G401.6 (cell line): Measurements from ENCODE around the gene HOXB4.

Experiments used
- FAIRE-seq: peaks from 2 replicates; lab custom pipeline; 2012; peaks lifted over from hg19 to GRCh38; lab: Jason Lieb, UNC

HOXB4 gene

DNA sequence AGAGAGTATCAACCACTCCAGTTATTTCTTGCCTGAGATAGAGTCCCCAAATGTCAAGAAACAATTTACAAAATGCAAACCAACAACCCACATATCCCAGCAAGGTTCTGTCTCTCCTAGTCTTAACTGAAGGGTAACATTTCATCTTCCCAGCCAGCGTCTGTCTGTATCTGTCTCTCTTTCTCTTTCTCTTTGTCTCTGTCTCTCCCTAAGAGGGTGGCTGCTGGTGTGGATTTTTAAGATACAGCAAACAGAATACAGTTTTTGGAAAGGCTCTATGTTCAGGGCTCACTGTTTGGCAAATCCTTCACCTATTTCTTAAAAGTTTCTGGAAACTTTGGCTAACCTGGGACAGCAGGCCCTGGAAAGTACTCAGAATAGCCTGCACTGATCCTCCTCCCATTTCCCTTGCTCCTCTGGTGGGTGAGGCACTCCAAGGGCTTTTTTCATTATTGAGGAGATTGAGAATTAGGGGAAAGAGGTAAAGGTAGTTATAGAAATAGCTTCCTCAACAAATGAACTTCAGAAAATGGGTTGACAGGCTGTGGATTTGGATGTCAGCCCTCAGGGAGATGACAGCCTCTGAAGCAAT is 6.2 kb downstream of the HOXB4 start:
- peak; percentile 55 for FAIRE-seq

GRCh38 chr17:48571024-48571818 is 6.9 kb downstream of the HOXB4 start:
- FAIRE-seq: no peak

- FAIRE-seq: no peak
These were observed 7.7 kb downstream of the HOXB4 start for GRCh38 chr17:48570325-48571023.

GRCh38 chr17:48569674-48570324 is 8.4 kb downstream of the HOXB4 start:
- FAIRE-seq: no peak

- no peak for FAIRE-seq
These were observed 8.9 kb downstream of the HOXB4 start for GRCh38 chr17:48569240-48569582.

DNA sequence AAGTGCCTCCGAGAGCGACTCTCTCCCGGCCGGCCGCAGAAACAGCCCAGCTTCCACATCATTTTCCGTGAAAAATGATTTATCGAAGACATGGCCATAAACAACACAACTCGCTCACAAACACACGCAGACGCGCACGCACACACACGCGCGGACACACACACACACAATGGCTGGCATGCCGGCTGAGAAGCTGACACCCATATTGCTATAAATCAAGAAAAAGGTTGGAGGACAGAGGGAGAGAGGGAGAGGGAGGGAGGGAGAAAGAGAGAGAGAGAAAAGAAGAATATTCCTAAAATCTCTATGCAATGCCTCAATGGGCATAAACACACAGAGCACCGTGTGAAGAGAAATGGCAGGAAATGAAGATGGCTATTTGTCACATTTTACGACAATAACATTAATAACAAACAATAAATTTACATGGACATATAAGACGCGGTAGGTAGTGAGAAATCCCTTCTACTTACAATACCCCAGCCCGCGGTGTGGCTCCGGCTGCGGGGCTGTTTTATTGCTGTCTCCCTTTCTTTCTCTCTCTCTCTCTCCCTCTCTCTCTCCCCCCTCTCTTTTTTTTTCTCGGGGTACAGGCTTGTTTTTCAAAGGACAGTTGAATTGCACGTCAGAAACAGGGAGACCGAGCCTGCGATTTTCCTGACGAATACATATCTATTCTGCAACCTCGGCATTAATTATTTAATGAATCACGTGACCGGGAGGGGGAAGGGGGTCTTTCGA is 9.5 kb downstream of the HOXB4 start:
- FAIRE-seq: no peak

DNA sequence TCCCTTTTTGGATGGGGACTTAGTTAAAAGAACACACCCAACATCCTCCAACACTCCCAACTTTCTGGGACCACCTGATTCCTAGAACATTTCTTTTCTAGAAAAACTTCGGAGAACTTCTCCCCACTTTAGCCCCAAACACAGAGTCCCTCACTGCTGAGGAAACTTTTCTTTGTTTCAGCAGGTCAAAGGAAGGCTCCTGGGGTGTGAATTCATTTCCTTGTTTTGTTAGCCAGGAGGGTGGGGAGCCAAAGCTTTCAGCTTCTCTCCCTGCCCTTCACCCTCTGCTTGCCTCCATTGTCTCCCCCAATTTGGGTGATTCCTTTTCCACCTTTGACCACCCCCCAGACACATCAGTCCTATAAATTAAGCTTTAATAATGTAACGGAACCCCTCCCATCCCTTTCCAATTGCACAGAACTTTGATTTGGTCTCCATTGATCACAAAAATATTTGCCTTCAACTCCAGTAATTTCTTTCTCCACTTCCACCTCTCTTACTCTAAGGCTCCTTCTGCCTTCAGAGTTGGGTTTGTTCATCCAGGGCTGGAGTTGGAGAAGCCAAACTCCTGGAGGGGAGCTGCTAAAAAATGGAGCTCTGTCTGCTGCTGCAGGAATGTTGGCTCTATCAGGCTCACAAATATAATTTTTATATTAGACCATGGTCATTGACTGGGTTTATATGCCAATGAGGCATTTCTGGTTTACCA is 10.3 kb downstream of the HOXB4 start:
- FAIRE-seq: no peak

DNA sequence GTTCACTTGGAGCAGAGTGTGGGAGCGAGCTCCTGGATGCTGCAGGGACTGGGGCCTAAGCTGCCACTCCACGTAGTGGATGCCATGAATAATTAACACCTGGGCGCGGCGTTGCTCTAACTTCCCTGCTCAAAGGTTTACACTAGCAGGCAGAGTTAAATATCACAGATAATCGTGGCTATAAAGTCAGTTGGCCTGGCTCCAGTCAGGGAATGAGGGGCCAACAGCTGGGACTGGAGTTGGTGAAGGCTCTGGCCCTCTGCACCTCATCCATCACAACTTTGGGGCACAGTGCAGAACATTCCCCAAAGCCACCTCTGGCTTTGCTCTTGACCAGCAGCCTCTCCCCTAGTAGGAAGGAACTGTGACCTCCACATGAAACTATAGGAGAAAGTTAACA is 10.9 kb downstream of the HOXB4 start:
- FAIRE-seq: no peak

DNA sequence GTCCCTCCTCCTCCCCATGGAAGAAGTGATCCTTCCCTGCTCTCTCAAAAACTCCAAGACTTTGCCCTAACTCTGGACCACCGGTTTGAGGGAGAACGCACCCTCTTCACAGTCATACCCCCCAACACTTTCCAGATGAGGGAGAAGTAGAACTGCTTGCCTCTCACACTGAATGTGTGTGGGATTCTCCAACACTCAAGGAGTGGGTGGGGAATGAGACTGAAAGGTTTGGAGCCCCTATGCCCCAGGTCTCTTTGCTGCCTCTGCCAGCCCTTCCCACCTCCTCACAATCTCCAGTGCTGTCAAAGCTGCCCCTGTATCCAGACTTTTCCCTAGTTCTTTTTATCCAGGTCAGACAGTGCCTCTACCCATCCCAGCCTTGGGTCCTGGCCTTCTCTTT is 11.4 kb downstream of the HOXB4 start:
- FAIRE-seq: no peak

DNA sequence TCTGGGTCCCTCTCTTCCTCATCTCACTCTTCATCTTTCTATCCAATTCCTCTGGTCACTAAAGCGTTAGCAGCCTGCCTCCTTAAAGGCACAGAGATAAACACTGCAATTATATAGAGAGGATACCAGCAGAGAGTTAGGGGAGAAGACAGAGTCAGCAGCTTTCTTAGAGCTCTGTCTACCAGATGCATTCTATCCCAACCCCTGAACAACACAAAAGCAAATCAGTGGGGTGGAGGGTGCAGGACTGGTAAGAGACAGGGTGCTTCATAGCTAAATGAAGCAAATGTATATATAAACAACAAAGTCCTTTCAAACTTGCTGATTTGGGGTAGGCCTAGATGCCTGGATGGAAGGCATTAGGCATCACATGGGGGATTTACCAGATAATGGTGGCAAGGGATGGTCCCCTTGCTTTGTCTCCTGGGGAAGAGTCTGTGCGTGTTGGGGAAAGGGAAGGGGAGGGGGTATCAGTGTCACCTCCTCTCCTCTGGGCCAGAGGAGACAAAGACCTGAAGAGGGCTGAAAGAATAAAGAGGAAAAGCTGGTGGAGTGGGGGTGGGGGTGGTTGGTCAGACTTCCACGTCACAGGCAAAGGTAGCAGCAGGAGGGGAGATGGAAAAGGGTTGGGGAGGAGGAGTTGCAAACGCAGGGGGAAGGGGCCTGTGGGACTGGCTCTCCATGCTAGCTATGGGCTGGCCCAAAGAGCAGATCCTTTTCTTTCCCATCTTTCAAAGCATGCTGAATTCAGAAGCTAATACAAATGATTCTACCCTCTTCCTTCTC is 12.0 kb downstream of the HOXB4 start:
- no peak for FAIRE-seq

GRCh38 chr17:48565022-48565554 is 13.1 kb downstream of the HOXB4 start:
- no peak for FAIRE-seq

DNA sequence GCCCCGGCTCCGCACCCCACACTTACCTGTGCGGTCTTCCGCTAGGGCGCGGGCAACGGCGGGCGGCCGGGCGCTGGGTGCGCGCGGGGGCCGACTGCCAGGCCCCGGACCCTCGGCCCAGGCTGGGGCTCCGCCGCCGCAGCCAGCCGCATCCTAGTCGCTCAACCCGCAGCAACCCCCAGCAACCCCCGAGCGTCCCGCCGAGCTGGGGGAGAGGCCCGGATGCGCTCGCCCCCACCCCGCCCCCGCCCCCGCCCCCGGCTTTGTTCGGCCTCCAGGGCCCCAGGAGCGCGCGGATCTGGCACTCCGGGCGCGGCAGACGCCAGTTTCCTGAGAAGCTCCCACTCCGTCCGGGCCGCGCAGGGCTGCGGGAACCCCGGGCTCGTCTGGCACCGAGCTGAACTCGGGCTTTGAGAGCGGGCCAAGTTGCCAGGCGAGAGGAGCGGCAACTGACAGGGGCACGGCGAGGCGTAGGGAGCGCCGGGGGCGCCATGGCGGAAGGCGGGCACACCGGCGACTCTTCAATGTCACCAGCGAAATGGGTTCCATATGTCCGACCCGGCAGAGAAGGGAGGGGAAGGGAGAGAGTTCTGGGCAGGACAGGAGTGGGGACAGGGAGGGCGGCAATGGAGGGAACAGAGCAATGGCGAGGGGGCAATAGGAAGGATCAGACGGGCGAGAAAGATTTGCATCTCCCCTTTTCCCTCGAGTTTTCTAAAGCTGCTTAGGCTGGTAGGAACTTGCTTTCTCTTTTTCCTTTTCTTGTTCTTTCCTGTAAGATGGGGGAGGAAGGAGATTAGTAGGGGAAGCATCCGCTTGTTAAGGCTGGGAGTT is 13.7 kb downstream of the HOXB4 start:
- no peak for FAIRE-seq

GRCh38 chr17:48563867-48564187 is 14.3 kb downstream of the HOXB4 start:
- FAIRE-seq: no peak

DNA sequence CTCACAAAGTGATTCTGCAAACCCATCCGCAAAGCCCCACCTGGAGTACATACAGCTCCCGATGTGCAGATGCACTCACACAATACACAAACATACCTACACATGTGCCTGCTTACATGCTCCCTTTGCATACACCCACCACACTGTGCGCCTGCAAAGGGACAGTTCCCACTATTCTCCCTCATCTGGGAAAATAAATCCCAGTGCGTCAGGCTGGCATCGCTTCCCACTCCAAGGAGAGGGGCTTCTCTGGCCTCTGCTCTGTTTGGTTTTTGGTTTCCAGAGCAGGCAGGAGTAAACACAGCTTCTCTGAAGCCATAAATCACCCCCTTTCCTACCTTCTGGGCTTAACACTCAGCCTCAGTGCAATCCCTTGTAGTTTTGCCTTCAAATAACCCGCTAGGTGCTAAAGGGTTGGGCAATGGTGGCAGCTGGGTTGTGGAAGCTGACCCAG is 14.7 kb downstream of the HOXB4 start:
- no peak for FAIRE-seq

DNA sequence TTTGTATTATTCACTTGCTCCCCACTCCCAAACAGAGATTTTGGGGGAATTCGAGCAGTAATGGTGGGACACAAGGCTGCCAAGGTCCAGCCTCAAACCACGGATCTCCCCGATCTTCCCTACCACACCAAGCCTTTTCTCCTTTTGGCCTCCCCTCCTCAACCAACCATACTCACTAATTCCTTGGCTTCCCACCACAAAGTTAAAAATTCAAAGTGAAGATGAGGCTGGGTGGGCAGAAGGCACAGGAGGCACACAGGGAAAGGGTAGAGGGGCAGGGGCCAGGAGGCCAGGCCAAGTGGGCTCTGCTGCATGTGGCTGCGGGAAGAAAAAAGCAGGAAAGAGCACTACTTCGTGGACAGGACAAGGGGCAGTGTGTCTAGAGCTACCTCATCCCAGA is 15.2 kb downstream of the HOXB4 start:
- no peak for FAIRE-seq

DNA sequence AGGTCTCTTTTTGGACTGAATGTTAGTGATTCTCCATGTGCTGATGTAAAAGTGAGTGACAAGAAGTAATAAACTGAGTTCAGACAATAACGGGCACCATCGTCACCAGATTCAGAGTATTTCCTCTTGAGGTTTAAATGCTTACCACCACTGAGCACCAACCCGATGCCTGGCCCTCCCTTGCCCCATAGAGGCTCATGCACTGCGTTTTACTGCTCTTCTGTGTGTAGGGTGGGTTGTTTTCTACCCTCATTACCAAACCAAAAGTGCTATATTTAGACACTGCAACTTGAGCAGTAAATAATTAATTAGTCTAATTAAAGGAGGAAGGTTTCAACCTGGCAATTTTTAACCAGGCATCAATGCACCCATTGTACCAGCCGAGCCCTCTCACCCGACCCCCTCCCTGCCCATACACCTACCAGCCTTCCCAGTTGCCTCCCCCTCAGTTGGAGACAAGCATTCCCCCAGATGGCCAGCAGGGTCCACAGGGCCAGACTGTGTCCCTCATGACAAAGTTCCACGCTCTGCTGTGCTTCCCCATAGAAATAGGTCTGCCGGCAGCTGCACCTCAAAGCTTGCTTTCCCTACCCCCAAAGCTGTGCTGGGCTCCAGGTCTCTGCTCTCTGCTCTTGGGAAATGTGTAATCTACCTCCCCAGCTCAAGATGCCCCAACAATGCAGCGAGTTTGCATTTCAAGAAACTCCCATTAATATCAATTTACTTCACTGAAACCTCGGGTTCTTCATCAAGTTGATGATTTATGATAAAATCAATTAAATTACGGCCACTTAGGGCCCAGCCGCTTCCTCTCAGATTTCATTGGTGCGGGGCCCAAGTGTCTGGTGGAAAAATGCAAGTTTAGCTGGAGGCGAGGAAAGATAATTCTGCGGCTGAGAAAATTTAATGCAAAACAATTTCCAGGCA is 16.0 kb downstream of the HOXB4 start:
- no peak for FAIRE-seq

- no peak for FAIRE-seq
These were observed 18.0 kb downstream of the HOXB4 start for GRCh38 chr17:48559840-48560817.
